Vagina (tissue), 2 donors: ENCODE results near the gene ABCB4.
"Not testable (repeated sequence)": the region's sequence is repeated elsewhere in the genome, so short reads cannot be mapped to it uniquely, and the experiment has no call there.

ENCODE experiments used
- POLR2A ChIP-seq, 2 donors: fragments of 450-650 bp; IDR thresholded peaks; one replicate each; pipeline ENCODE4 v1.6.1; 2017; ENCODE audit warnings: antibody characterized with exemption in 2 of 2, mild to moderate bottlenecking in 2 of 2, moderate library complexity in 2 of 2
- TF ChIP-seq, protein P1 (sequence below), 3 experiments: fragments of 450-650 bp in 2 of 3; fragments of 200-600 bp in 1 of 3; sonication (generic) in 1 of 3; IDR thresholded peaks; one replicate each; pipeline ENCODE4 v1.5.1; 2017 to 2019; ENCODE audit warnings: antibody characterized with exemption in 3 of 3, mild to moderate bottlenecking in 2 of 3, moderate library complexity in 2 of 3

DNA sequence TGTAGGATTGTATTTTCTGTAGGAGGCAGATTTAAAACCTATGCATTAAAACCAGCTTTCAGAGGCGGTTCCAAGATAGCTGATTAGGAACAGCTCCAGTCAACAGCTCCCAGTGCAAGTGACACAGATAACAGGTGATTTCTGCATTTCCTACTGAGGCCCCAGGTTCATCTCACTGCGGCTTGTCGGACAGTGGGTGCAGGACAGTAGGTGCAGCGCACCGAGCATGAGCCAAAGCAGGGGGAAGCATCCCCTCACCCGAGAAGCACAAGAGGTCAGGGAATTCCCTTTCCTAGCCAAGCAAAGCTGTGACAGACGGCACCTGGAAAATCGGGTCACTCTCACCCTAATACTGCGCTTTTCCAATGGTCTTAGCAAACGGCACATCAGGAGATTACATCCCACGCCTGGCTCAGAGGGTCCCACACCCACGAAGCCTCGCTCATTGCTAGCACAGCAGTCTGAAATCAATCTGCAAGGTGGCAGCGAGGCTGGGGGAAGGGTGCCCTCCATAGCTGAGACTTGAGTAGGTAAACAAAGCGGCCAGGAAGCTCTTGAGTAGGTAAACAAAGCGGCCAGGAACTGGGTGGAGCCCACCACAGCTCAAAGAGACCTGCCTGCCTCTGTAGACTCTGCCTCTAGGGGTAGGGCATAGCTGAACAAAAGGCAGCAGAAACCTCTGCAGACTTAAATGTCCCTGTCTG, 10.5 kb downstream of the ABCB4 start:
- TF ChIP-seq, protein P1, sequence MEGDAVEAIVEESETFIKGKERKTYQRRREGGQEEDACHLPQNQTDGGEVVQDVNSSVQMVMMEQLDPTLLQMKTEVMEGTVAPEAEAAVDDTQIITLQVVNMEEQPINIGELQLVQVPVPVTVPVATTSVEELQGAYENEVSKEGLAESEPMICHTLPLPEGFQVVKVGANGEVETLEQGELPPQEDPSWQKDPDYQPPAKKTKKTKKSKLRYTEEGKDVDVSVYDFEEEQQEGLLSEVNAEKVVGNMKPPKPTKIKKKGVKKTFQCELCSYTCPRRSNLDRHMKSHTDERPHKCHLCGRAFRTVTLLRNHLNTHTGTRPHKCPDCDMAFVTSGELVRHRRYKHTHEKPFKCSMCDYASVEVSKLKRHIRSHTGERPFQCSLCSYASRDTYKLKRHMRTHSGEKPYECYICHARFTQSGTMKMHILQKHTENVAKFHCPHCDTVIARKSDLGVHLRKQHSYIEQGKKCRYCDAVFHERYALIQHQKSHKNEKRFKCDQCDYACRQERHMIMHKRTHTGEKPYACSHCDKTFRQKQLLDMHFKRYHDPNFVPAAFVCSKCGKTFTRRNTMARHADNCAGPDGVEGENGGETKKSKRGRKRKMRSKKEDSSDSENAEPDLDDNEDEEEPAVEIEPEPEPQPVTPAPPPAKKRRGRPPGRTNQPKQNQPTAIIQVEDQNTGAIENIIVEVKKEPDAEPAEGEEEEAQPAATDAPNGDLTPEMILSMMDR (IDR thresholded peaks at IDR 0.05), result not testable (repeated sequence)
- TF ChIP-seq POLR2A (IDR thresholded peaks at IDR 0.05), result not testable (repeated sequence)
